OCI-LY3 (cell line): ENCODE results near the gene LRP1B.

Source experiments
- CTCF ChIP-seq: fragments of 200-600, 300-600 bp; sonication (generic); IDR thresholded peaks from 2 replicates; pipeline ENCODE4 v1.5.1; 2014; ENCODE audit warnings: antibody characterized with exemption, low read length, low read depth
- EZH2phosphoT487 ChIP-seq: fragments of 200-600 bp; shearing (Covaris generic); IDR thresholded peaks from 2 replicates; pipeline ENCODE4 v1.6.1; 2018; ENCODE audit warnings: antibody characterized with exemption, mixed run types, low read depth

- TF ChIP-seq CTCF, result no peak
- TF ChIP-seq EZH2phosphoT487, result no peak
These were observed 1667.8 kb downstream of the LRP1B start for GRCh38 chr2:140462990-140463389.
